SHP77 (cell line): ENCODE results near the gene ENPP5.

Experiments used
- DNase-seq, 2 experiments: peaks; one replicate each; lab custom pipeline; 2025; lab: John Stamatoyannopoulos, UW

Gene ENPP5, protein sequence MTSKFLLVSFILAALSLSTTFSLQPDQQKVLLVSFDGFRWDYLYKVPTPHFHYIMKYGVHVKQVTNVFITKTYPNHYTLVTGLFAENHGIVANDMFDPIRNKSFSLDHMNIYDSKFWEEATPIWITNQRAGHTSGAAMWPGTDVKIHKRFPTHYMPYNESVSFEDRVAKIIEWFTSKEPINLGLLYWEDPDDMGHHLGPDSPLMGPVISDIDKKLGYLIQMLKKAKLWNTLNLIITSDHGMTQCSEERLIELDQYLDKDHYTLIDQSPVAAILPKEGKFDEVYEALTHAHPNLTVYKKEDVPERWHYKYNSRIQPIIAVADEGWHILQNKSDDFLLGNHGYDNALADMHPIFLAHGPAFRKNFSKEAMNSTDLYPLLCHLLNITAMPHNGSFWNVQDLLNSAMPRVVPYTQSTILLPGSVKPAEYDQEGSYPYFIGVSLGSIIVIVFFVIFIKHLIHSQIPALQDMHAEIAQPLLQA

GRCh38 chr6:46170357-46171289 is at the start of gene ENPP5:
Gene ENPP5, minus strand, starts transcription at chr6:46170980. Its CDS starts 2,718 bp downstream, at chr6:46168262.
- DNase-seq: no peak

- DNase-seq: no peak
Observed at GRCh38 chr6:46219661-46220060, 48.9 kb upstream of the ENPP5 start.

- DNase-seq: no peak
Observed at GRCh38 chr6:46218457-46218856, 47.7 kb upstream of the ENPP5 start.

GRCh38 chr6:46217671-46218131 is 46.9 kb upstream of the ENPP5 start:
- no peak for DNase-seq

- no peak for DNase-seq
Observed at GRCh38 chr6:46216879-46217278, 46.1 kb upstream of the ENPP5 start.

GRCh38 chr6:46215777-46216176 is 45.0 kb upstream of the ENPP5 start:
- DNase-seq: no peak

- no peak for DNase-seq
Observed at GRCh38 chr6:46215213-46215612, 44.4 kb upstream of the ENPP5 start.

DNA sequence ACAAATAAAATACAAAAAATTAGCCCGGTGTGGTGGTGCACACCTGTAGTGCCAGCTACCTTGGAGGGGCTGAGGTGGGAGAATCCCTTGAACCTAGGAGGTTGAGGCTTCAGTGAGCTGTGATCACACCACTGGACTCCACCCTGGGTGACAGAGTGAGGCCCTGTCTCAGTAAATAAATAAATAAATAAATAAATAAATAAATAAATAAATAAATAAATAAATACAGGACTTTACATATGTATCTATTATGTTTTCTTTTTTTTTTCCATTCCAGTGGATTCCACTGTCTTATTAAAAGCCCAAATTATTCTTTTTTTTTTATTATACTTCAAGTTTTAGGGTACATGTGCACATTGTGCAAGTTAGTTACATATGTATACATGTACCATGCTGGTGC is 41.1 kb upstream of the ENPP5 start:
- DNase-seq: no peak

DNA sequence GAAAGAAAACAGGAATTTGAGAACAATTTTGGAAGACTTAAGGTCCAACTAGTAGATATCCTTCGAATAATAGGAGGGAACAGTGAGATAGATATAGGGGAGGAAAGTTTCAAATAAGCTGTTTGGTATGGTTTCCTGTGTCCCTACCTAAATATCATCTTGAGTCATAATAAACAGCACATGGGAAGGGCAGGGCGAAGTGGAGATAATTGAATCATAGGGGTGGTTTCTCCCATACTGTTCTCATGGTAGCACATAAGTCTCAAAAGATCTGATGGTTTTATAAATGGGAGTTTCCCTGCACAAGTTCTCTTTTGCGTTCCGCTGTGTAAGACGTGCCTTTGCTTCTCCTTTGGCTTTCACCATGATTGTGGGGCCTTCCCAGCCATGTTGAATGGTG is 39.5 kb upstream of the ENPP5 start:
- DNase-seq: no peak

- no peak for DNase-seq
Observed at GRCh38 chr6:46208303-46208702, 37.5 kb upstream of the ENPP5 start.

- no peak for DNase-seq
Observed at GRCh38 chr6:46207174-46207573, 36.4 kb upstream of the ENPP5 start.

DNA sequence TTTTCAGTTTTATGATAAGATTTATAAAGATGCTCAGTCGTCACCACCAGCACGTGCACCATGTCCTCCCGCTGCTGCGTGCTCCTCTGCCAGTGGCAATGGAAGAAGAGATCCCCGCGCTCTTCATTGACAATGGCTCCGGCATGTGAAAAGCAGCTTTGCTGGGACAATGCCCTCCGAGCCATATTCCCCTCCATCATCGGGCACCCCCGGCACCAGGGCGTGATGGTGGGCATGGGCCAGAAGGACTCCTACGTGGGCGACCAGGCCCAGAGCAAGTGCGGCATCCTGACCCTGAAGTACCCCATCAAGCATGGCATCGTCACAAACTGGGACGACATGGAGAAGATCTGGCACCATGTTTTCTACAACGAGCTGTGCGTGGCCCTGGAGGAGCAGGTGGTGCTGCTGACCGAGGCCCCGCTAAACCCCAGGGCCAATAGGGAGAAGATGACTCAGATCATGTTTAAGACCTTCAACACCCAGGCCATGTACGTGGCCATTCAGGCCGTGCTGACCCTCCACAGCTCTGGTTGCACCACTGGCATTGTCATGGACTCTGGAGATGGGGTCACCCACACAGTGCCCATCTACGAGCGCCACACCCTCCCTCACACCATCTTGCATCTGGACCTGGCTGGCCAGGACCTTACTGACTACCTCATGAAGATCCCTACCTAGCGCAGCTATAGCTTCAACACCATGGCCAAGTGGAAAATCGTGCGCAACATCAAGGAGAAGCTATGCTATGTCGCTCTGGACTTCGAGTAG is 34.3 kb upstream of the ENPP5 start:
- no peak for DNase-seq

- DNase-seq: no peak
Observed at GRCh38 chr6:46203391-46204177, 32.8 kb upstream of the ENPP5 start.

DNA sequence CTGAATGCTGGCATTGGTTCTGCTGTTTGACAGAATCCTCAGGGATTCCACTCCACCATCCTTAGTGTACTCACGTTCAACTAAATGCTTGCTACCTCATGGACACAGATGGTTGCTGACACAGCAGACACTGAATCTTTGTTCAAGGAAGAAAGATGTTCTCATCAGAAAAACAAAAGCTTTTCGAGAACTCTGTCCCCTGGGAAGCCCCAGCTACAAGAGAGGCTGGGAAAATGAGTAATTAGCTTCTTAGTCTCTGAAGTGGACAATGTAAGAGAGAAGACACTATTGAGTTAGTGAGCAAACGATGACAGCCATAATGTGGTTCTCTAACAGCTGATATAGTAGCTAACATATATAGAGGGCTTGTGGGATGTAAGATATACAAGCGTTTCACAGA is 30.9 kb upstream of the ENPP5 start:
- DNase-seq: no peak

DNA sequence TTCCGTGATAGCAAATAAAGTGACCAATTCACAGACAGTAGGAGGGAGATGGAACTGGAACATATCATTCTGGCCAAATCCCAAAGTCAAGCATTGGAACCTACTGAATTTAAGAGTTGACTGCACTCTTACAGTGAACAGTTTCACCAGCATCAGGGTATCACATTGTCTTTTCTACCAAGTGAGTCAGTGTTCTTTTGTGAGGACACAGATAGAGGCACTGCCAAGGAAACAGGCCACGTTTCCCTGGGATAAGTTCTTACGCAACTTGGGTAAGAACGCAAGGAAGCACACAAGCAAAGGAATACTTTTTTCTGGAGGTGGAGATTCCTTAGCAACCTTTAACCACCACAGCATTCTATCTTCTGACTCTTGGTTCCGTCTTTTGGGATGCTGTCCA is 28.6 kb upstream of the ENPP5 start:
- no peak for DNase-seq

DNA sequence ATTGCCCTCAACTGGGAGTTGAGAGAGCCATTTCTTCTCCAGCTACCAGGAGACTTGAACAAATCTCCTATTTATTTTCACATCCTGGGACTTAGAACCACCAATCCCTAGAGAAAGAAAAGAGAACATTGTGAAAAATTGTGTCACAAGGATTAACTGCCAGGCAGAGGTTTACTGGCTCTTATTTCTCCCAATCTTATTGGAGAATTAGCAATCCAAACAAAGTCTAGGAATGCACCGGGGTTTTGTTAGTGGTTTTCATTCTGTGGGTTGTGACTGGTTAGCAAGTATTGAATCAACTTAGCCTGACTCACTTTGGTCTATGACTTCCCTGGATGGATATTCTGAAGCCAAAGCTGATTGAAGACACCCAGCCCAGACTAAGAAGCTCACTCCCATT is 21.2 kb upstream of the ENPP5 start:
- no peak for DNase-seq

DNA sequence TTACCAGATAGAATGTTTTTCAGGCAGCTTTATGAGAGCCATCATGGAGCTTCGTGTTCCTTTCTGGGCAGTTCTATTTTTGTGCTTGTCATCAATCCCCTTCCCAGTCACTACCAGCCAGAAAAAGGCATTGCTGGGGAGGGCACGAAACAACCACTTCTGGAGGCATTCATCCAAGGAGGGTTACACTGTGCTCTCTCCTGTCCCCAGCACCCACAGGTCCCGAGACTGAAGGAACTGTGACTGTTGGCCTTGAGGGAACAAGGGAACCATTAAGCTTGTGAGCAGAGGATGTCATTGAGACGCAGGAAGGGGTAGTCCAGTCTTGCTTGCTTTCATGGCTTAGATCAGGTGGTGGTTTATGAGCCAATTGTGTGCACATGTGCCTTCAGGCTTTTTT is 20.1 kb upstream of the ENPP5 start:
- no peak for DNase-seq

DNA sequence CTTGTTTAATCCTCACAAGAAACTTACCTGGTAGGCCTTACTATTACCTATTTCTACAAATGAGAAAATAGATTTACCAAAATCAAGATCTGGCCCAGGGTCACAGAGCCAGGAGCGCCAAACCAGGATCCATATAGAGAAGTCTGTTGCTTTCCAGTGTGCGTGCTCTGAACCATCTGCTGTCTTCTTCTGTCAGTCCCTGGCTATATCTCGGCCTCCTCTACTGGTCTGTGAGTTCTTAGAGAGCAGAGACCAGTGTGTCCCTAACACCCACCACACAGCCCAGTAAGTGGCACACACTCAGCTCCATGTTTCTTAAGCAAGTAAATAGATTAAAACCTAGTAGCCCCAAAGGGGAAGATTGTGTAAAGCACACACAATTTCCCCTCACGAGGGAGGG is 18.9 kb upstream of the ENPP5 start:
- DNase-seq: no peak

DNA sequence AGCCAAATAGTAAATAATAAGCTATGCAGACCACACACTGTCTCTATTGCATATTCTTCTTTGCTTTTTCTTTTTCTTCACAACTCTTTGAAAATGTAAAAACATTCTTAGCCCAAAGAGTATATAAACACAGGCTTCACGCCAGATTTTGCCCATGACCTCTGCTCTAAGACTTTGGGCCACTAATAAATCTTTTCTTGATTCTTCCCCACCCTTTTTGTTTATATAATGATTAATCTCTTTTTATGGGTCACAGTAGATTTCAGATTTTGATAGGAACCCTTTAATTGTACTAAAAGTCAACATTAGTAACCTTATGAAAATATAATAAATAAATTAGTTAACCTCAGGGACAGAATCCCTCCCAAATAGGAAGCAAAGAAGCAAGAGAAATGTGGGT is 15.8 kb upstream of the ENPP5 start:
- no peak for DNase-seq

DNA sequence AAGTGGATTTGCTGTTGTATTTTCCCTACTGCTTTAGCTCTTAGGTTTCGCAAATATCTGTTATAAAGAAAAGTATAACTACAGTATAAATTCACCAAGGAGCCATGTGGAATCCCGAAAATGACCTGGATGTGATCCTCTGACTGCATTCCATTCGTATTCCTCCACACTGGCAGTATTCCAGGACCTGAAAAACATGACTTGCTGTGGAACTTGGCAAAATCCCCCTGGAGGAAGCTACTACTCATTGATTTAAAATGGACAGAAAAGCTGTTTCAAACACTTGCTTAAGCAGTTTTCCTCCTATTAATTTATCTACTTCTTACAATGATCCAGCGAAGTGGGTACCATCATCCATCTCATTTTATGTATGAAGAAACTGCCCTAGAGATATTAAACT is 13.3 kb upstream of the ENPP5 start:
- DNase-seq: no peak

GRCh38 chr6:46175976-46176375 is 5.2 kb upstream of the ENPP5 start:
- DNase-seq: no peak
